Measurements from ENCODE around the gene CFAP251.
A peak's percentile ranks its signal among the peaks of the same experiment; 100 is the strongest.

CFAP251 gene

DNA sequence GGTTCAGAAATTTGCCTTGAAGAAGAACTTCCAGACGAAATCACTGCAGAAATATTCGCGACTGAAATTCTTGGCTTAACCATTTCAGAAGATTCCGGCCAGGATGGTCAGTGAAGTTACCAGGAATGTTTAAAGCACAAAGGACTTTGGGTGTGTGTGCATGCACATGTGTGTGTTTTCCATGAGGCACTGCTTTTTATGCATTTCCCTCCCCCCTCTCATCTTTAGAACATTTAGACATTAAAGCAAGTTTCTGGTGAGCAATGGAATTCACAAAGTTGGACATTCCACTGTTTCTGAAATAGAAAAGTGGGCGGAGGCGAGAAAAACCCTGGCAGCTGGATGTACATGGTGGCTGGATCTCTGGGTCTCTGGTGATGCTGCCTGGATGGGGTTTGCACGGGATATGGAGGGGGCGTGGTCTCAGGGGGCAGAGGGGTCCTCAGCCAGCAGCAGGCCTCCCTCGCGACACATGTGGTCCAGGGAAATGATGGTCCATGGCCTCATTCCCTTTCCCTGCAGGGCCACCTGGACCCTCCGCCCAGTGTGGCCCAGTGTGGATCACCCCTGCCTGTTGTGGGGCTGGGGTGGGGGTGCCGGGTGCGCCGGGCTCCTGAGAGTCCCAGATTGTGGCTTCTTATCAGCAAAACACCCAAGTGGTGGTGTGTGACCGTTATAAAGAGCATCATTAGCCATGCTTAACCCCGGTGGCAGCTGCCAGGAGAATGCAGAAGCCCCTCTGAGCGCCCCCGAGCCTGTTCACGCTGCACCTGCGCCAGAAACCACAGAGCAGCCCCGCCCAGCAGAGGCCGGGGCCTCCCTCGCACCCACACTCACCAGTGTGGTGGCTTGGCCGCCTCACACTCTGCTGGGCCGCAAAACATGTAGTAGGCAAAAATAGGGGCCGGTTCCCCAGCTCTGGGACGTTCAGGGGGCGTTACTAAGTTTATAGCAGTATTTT is 85.5 kb downstream of the CFAP251 start:
- DNase-seq = peak; percentile 88

- DNase-seq = peak; percentile 59
These were observed 86.3 kb downstream of the CFAP251 start for GRCh38 chr12:122004633-122005071.

- no peak for DNase-seq
These were observed 86.9 kb downstream of the CFAP251 start for GRCh38 chr12:122005252-122005776.

DNA sequence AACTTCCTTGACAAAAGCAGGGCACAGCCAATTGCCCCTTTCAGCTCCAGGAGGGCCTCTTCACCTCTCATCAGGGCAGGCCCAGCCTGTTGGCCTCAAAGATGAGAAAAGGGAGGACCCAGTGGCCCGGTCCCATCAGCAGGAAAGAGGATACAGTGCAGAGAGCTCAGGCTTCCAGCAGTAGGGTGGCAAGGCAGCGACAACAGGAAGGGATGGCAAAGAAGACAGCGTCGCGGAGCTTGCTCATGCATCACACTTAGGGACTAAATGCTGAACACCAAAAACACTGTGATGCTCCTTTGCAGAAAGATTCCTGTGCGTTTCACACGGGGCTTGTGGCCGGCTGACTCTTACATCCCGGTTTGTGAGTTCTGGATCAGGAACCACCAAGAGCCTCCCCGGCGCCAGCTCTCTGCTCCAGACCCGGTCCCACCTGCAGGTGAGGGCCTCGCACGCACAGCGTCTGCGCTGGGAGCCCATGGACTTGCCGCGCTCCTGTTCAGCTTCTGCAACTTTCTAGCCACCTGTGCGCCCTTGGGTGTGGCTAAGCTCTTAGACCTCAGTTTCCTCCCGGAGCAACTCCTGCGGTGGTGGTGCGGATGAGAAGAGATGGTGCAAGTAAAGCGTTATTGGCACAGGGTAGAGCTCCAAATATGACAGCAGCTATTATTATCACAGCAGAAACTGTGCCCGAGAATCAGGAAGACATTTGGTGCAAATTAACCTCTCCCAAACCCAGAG is 88.0 kb downstream of the CFAP251 start:
- no peak for DNase-seq

DNA sequence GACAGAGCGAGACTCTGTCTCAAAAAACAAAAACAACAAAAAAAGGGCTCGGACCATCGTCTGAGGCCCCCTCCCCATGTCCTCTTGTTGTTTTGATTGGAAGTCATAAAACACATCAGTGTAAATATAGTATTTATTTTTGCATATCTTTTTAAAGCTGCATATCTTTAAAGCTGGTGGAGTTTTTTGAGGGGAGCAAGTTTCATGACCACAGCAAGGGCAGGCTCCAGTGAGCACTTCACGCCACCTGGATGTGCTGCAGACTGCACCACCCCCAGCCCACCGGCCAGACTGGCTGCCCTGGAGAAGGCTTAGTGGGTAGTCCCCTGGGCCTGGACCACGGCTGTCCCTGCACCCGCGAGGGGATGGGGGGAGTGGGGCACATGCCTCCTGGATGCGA is 91.3 kb downstream of the CFAP251 start:
- DNase-seq = no peak

DNA sequence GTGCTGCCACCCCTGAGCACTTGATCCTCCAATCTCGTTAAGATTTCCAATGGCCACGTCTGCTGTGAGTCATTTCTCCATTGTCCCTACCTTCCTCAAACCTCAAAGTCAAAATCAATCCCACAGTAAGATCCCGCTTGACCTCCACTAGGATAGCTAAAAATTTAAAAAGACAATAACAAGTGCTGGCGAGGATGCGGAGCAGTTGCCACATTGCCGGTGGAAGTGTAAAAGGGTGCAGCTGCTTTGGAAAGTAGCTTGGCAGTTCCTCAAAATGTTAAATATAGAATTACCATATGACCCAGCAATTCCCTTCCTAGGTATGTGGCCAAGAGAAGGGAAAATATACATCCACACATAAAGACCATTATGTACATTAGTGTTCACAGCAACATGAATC is 93.8 kb downstream of the CFAP251 start:
- DNase-seq = no peak

GRCh38 chr12:122013136-122013535 is 94.7 kb downstream of the CFAP251 start:
- DNase-seq = no peak

GRCh38 chr12:122013791-122014590 is 95.6 kb downstream of the CFAP251 start:
- DNase-seq = no peak

GRCh38 chr12:122014781-122015180 is 96.4 kb downstream of the CFAP251 start:
- DNase-seq = no peak

- no peak for DNase-seq
These were observed 100.1 kb downstream of the CFAP251 start for GRCh38 chr12:122018457-122018856.

- no peak for DNase-seq
These were observed 100.5 kb downstream of the CFAP251 start for GRCh38 chr12:122018937-122019336.

DNA sequence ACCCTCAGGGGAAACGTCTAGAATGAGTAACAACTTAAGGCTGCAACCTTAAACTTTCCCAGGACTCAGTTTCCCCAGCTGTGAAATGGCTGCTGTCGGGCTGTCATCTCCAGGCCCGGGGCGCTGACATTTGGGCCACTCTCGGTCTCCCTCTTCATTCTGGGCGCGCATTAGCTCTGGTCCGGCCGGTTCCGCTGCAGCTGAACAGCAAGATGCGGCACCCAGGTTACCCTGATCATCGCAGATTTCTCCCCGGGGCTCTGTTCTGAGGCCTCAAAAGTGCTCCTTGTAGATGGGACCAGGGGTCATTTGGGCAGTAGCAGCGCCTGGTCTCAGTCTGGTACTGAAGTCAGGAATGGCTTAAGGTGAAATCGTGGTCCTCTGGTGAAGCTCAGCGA is 102.4 kb downstream of the CFAP251 start:
- DNase-seq = no peak

GRCh38 chr12:122021193-122021821 is 102.9 kb downstream of the CFAP251 start:
- DNase-seq = peak; percentile 20

DNA sequence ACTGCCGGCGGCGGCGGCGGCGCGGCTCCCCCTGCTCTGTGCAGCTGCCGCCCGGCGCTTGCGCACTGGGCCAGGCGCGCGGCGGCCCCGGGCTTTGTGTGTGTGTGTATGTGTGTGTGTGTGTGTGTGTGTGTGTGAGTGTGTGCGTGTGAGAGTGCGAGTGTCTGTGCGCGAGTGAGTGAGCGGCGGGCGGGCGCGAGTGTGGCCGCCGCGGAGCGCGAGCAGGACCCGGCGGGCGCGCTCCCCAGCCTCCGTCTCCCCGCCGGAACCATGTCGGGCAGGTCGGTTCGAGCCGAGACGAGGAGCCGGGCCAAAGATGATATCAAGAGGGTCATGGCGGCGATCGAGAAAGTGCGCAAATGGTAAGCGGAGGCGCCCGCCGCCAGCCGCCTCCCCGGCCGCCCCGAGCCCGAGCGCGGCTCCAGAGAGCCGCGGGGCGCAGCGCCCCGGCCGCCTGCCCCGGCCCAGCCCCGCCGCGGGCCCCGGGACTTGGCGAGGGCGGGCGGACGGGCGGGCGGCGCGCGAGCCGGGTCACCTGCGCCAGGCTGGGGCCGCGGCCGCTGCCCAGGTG is 103.5 kb downstream of the CFAP251 start, which contains the start of gene BCL7A:
TSS of gene BCL7A (plus strand) at position 63 of the 571 bp plus-strand sequence. CDS start at position 271, 208 bp downstream.
- peak; percentile 85 for DNase-seq

DNA sequence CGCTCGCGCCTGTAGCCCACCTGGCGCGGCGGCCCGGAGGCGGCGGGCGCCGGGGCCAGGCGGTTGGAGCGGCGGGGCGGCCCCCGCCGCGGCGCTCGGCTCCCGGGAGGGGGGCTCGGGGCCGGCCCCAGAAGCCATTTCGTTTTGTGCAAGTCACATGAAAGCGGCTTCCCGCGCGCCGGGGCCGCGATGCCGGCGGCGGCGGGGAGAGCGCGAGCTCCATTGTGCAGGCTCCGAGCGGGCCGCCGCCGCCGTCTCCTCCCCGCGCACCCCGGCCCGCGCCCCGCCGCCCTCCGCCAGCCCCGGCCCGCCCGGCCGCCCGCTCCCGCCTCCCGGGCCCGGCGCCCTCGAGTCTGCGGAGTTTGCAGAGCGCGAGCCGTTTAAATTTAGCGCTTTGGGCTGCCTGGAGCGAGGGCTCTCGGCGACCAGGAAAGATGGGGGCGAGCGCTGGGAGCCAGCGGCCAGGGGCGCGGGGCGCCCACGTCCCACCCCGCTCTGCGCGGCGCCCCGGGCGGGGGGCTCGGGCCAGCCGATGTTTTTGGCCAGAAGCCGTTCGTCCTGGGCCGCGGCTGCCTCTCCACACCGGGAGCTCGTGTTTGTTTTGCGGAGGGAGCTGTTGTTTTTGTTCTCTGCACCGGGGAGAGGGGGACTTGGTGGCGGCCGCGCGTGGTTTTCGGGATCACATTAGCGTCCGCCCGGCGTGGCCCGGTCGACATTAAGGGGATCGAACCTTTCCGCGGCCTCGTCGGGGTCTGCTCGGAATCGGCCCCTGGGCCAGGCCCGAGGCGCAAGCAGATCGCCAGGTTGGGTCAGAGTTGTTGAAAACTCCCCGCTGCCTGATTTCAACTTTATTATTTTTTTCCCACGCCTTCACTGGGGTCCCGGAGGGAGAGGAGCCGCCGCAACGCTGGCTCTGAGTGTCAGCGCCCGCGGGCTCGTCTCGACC is 104.3 kb downstream of the CFAP251 start:
- DNase-seq = peak; percentile 25

DNA sequence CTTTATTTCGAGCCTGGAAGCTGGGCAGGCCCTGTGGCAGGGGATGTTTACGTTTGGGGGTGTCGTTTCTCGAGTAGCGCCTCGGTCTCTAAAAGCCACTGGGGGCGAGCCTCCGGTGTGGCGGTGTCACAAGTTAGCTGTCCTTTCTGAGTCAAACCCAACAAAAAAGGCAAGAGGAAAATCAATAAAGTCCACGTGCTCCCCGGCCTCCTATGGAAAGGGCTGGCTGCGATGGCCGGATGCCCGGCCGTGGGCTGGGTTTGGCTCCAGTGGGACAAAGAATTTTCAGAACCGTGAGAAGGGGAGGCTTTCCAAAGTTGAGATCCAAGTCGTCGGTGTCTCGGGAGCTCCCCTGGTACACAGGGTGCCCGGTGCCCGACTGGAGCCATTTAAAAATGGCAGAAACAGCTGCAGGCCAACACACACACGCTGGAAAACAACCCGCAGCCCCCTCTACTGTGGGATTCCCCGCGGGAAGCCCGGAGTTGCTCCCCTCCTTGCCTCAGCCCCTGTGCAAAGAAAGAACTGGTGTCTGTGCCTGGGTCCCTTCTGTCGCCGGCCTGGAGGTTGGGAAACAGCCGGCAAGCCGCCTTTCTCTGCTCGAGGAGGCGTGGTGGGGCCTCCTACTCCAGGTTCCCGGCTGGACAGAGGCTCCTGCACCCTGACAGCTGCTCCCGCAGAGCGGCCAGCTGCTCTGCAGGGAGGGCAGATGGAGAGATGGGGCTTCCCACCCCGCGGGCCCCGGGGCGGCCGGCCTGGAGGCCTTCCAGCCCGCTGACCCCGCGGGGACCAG is 105.1 kb downstream of the CFAP251 start:
- DNase-seq = peak; percentile 62

GRCh38 chr12:122024132-122024785 is 105.9 kb downstream of the CFAP251 start:
- DNase-seq = no peak

GRCh38 chr12:122026706-122027333 is 108.4 kb downstream of the CFAP251 start:
- DNase-seq = no peak

All from fibroblast of skin of abdomen (primary cell).